ENCODE measurements around the gene DHRS3. TPM values are rescaled to one million over a fixed set of nuclear protein-coding genes. Genes with fewer than 3 reads are reported as not detected.

Gene DHRS3
- total RNA-seq, 6 donors from 2014 or later, result 84.9 to 154 (median 119) TPM

DNA sequence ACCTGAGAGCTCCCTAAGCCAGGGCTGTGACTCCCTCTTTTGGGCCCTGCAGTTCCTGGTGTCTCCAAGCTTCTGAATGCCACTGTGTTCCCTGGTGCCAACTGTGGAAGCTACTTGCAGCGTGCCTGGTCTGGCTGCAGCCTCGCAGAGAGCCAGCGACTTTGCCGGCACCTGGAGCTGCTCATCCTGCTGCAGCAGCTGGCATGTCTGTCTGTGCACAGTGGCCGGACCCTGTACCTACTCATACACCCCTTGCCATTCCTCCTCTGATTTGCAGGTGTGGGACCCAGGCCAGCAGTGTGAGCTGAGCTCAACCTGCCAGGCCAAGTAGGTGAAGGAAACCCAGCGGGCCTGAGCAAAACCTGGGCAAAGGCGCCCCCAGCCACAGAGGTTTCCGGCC, 13.6 kb upstream of the DHRS3 start:
- H3K36me3 ChIP-seq, result no peaks in the 10 kb centered on the region
- DNase-seq, result no peak
- WGBS, 2 donors, result 87 to 91% methylated on average over 3 to 8 of the region's 8 CpGs
- no peak for ATAC-seq (ENCODE audit: low FRiP score in 2 of 2)
- H3K27ac ChIP-seq, result no peak overlapping the region
- TF ChIP-seq, protein P1, sequence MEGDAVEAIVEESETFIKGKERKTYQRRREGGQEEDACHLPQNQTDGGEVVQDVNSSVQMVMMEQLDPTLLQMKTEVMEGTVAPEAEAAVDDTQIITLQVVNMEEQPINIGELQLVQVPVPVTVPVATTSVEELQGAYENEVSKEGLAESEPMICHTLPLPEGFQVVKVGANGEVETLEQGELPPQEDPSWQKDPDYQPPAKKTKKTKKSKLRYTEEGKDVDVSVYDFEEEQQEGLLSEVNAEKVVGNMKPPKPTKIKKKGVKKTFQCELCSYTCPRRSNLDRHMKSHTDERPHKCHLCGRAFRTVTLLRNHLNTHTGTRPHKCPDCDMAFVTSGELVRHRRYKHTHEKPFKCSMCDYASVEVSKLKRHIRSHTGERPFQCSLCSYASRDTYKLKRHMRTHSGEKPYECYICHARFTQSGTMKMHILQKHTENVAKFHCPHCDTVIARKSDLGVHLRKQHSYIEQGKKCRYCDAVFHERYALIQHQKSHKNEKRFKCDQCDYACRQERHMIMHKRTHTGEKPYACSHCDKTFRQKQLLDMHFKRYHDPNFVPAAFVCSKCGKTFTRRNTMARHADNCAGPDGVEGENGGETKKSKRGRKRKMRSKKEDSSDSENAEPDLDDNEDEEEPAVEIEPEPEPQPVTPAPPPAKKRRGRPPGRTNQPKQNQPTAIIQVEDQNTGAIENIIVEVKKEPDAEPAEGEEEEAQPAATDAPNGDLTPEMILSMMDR (IDR thresholded peaks at IDR 0.05), result no peak
- TF ChIP-seq POLR2A (IDR thresholded peaks at IDR 0.05) (no peak), POLR2AphosphoS5 (IDR thresholded peaks at IDR 0.05) (no peak), EP300 (IDR thresholded peaks at IDR 0.05) (no peak)
- peaks cover 0 to 11% (median 8%) of the 10 kb centered on the region in 4 donors for H3K4me1 ChIP-seq
- H3K27me3 ChIP-seq, result no peaks in the 10 kb centered on the region
- H3K9me3 ChIP-seq, result no peaks in the 10 kb centered on the region
- H3K4me3 ChIP-seq, result no peak overlapping the region

DNA sequence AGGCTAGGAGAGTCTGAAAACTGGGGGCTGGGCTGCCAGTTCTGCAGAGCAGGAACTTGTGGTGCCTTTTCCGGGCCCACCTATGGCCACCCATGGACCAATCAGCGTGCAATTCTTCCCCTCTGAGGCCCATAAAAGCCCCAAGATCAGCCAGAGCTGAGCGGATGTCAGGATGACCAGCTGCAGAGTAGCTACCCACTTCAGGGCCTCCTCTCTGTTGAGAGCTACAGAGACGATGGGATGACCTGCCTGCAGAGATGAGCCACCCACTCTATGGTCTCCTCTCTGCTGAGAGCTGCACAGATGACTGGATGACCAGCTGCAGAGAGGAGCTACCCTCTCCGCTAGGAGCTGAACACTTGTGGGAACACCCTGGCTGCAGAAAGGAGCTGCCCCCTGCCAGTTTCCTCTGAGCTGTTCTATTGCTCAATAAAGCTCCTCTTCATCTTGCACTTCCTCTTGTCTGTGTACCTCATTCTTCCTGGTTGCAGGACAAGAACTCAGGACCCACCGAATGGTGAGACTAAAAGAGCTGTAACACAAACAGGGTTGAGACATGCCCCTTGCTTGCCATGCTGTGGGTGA, 13.0 kb upstream of the DHRS3 start:
- Histone ChIP-seq H3K27ac (no peak overlapping the region), H3K4me1 (peaks cover 0 to 8% (median 3%) of the 10 kb centered on the region in 4 donors), H3K4me3 (no peak overlapping the region), H3K27me3 (no peaks in the 10 kb centered on the region), H3K36me3 (no peaks in the 10 kb centered on the region), H3K9me3 (no peaks in the 10 kb centered on the region)
- WGBS, 2 donors, result 42 to 70% methylated on average over 2 to 6 of the region's 6 CpGs
- peak in 1 of 2 donors; percentile 45 for ATAC-seq (ENCODE audit: low FRiP score in 2 of 2)
- no peak for DNase-seq
- TF ChIP-seq POLR2A (IDR thresholded peaks at IDR 0.05) (no peak), POLR2AphosphoS5 (IDR thresholded peaks at IDR 0.05) (no peak), EP300 (IDR thresholded peaks at IDR 0.05) (no peak)
- TF ChIP-seq, protein P1 (IDR thresholded peaks at IDR 0.05), result no peak

DNA sequence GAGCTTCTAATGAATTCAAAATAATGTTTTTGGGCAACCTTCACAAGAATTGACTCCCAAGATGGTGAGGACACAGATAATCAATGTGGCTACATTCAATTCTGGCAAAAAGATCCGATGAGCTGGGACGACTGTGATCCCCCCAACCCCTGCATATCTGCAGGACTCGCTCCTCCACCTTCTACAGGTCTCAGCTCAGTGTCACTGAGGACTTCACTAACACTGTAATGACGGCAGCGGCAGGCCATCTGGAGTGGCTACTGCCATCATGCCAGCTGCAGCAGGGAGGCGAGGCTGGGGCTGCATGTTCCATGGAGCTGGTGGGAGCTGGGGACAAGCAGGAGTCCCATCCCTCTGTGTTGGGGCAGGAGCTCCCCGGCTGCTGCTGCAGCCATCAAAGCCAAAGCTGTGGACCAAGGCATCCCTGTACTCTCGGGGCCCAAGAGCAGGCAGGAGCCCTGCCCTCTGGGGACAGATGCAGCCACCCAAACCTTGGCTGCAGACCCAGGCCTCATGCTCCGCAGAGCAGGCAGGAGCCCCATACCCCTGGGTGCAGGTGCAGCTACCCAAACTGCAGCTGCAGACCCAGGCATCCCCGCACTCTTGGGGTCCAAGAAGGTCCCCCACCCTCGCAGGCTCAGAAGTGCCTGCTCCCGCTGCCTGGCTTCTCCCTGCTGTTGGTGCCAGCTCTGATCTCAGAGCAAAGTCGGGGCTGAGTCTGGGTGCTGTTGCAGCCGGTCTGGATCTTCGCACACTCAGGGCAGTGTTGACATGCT, 12.2 kb upstream of the DHRS3 start:
- ATAC-seq (ENCODE audit: low FRiP score in 2 of 2) (peak; percentile 10 to 37), DNase-seq (no peak)
- TF ChIP-seq POLR2A (IDR thresholded peaks at IDR 0.05), result no peak
- TF ChIP-seq POLR2AphosphoS5 (IDR thresholded peaks at IDR 0.05), result no peak
- TF ChIP-seq, protein P1 (IDR thresholded peaks at IDR 0.05), result no peak
- TF ChIP-seq EP300 (IDR thresholded peaks at IDR 0.05), result no peak
- Histone ChIP-seq H3K9me3 (no peaks in the 10 kb centered on the region), H3K4me1 (peaks cover 0 to 8% (median 3%) of the 10 kb centered on the region in 4 donors), H3K27me3 (no peaks in the 10 kb centered on the region), H3K4me3 (no peak overlapping the region), H3K27ac (no peak overlapping the region), H3K36me3 (no peaks in the 10 kb centered on the region)
- 75 to 88% methylated on average over 5 to 15 of the region's 15 CpGs for WGBS, 2 donors

DNA sequence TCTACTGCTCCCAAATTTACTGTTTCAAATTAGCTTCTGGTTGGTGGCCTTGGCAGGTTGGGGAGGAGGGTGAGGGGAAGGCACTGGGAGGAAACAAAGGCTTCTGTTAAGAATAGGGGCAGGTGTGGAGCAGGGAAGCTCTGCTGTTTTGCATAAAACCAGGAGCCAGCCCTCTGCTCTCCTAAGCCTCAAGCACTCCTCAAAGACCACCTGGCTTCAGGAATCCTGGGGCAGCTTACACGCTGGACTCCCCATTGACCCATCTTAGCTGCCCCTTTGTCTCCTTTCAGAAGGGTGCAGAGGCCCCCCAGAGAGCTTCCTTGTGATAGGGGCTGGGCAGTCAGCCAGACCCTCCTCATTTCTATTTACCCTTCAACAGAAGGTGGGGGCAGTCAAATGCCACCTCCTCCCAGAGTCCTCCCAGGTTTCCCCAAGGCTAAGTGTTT, 11.5 kb upstream of the DHRS3 start:
- no peaks in the 10 kb centered on the region for H3K36me3 ChIP-seq
- WGBS, 2 donors, result 90% methylated on average over 1 of the region's 1 CpG; no CpG with 5 or more reads in 1 of the 2 donors
- no peaks in the 10 kb centered on the region for H3K9me3 ChIP-seq
- no peak for TF ChIP-seq POLR2AphosphoS5 (IDR thresholded peaks at IDR 0.05)
- TF ChIP-seq, protein P1 (IDR thresholded peaks at IDR 0.05), result no peak
- TF ChIP-seq EP300 (IDR thresholded peaks at IDR 0.05), result no peak
- no peak for TF ChIP-seq POLR2A (IDR thresholded peaks at IDR 0.05)
- H3K4me1 ChIP-seq, result peaks cover 0 to 6% (median 1%) of the 10 kb centered on the region in 4 donors
- ATAC-seq (ENCODE audit: low FRiP score in 2 of 2) (no peak), DNase-seq (no peak)
- no peaks in the 10 kb centered on the region for H3K27me3 ChIP-seq
- no peak overlapping the region for H3K27ac ChIP-seq
- no peak overlapping the region for H3K4me3 ChIP-seq
